ENCODE measurements around the gene METAP1D.

Gene METAP1D

DNA sequence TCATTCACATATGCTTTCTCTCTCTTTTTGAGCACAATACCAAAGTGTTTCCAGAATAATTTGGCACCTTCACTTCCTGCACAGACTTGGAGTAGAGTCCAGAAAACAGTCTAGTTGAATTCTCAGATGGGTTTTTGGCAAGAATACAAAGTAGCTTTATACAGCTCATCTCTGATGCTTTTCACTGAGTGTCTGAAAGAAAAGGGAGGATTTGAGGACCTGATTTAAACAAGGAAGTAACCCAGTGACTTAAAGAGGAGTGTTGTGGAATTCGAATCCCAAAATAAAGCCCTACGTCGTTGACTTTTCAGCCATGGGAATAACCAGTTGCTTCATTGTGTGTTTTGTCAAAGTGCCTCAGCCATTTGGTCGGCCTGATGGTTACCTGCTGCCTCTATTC is 31.8 kb downstream of the METAP1D start:
- Histone ChIP-seq H3K4me3 (ENCODE audit: low read depth in 1 of 2, low read length in 1 of 2) (no peak overlapping the region), H3K27ac (no peak overlapping the region), H3K9me3 (no peaks in the 10 kb centered on the region), H3K4me1 (ENCODE audit: control insufficient read depth in 1 of 2, insufficient read depth in 1 of 2, low read depth in 1 of 2, low read length in 1 of 2) (no peaks in the 10 kb centered on the region), H3K36me3 (no peaks in the 10 kb centered on the region), H3K27me3 (no peaks in the 10 kb centered on the region)
- TF ChIP-seq CTCF (IDR thresholded peaks at IDR 0.05): no peak

DNA sequence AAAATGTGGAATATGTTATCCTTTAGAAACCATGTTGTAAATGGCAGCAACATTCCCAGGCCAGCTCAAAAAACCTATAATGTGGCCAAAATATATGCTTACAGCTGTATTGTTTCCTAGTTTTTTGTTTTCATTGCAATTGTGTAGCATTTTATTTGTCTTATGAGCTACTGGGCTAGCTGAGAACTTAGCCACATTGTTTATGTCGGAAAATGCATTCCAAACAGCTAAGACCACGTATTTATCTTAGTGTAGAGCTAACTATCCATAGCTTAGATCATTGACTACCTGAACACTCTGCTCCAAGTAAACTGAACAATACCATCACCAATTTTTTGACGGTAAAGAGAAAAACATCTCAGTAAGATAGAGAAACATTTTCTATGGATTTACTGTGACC is 38.4 kb downstream of the METAP1D start:
- no peaks in the 10 kb centered on the region for H3K36me3 ChIP-seq
- TF ChIP-seq CTCF (IDR thresholded peaks at IDR 0.05): no peak

GRCh38 chr2:172038604-172039003 is 38.9 kb downstream of the METAP1D start:
- H3K9me3 ChIP-seq: no peaks in the 10 kb centered on the region
- no peak overlapping the region for H3K27ac ChIP-seq
- H3K4me1 ChIP-seq (ENCODE audit: control insufficient read depth in 1 of 2, insufficient read depth in 1 of 2, low read depth in 1 of 2, low read length in 1 of 2): no peaks in the 10 kb centered on the region
- no peak for TF ChIP-seq CTCF (IDR thresholded peaks at IDR 0.05)
- H3K36me3 ChIP-seq: no peaks in the 10 kb centered on the region
- no peaks in the 10 kb centered on the region for H3K27me3 ChIP-seq
- no peak overlapping the region for H3K4me3 ChIP-seq (ENCODE audit: low read depth in 1 of 2, low read length in 1 of 2)

More for the DNA sequence above, 38.4 kb downstream of the METAP1D start:
- no peaks in the 10 kb centered on the region for H3K4me1 ChIP-seq (ENCODE audit: control insufficient read depth in 1 of 2, insufficient read depth in 1 of 2, low read depth in 1 of 2, low read length in 1 of 2)
- no peak overlapping the region for H3K27ac ChIP-seq
- H3K4me3 ChIP-seq (ENCODE audit: low read depth in 1 of 2, low read length in 1 of 2): no peak overlapping the region
- no peaks in the 10 kb centered on the region for H3K27me3 ChIP-seq
- no peaks in the 10 kb centered on the region for H3K9me3 ChIP-seq

DNA sequence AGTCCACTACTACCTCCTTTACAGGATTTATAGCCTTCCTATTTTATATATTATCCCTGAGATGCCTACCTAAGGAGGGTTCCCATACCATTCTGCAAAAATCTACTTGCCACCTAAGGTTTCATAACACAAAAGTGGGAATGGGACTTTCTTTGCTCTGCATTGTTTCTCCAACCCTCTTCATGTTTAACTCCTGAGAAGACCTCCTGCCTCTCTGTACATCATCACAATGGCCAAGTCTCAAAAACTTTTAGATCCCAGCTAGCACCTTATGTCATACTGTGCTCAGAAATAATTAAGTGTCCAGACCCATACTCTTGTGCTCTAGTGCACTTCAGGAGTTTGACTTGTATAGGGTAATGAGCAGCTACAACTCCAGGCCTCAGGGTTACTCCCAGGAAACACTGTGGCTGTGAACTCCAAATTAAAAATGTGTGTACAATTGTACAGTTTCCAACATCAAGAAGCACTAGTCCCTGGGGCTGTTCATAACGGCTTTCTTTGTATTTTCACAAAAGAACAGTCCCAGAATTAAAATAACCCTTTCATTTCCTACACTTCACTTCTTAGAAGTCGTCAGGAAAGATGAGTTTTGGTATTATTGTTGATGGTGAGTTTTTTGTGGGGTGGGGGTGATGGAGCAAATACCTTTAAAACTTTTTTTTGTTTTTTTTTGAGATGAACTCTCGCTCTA is 39.4 kb downstream of the METAP1D start:
- H3K4me1 ChIP-seq (ENCODE audit: control insufficient read depth in 1 of 2, insufficient read depth in 1 of 2, low read depth in 1 of 2, low read length in 1 of 2): no peaks in the 10 kb centered on the region
- no peaks in the 10 kb centered on the region for H3K27me3 ChIP-seq
- no peak overlapping the region for H3K4me3 ChIP-seq (ENCODE audit: low read depth in 1 of 2, low read length in 1 of 2)
- H3K27ac ChIP-seq: no peak overlapping the region
- H3K36me3 ChIP-seq: no peaks in the 10 kb centered on the region
- no peak for TF ChIP-seq CTCF (IDR thresholded peaks at IDR 0.05)
- no peaks in the 10 kb centered on the region for H3K9me3 ChIP-seq

DNA sequence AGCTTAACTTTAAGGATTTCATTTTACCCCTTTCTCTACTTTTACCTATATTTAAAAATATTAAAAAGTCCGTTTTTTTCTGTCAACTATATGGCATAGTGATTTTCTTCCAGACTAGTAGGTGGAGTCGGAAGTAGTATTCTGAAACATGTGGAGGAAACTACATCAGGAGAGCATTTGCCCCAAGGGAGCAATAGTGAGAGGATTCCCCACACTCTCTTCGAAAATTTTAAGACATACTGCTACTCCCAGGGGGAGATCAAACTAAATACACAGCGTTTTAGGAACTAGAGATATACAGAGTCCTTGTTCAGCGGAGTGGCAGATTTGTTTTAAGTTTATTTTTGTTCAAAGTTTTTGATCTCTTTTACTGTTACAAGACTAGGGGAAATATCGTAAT is 40.6 kb downstream of the METAP1D start:
- Histone ChIP-seq H3K27ac (no peak overlapping the region), H3K4me1 (ENCODE audit: control insufficient read depth in 1 of 2, insufficient read depth in 1 of 2, low read depth in 1 of 2, low read length in 1 of 2) (no peaks in the 10 kb centered on the region), H3K36me3 (no peaks in the 10 kb centered on the region), H3K27me3 (no peaks in the 10 kb centered on the region), H3K4me3 (ENCODE audit: low read depth in 1 of 2, low read length in 1 of 2) (no peak overlapping the region), H3K9me3 (no peaks in the 10 kb centered on the region)
- TF ChIP-seq CTCF (IDR thresholded peaks at IDR 0.05): no peak
